IMR-90 (cell line): ENCODE data around the gene CR1L. TPM values are rescaled to one million over a fixed set of nuclear protein-coding genes. Genes with fewer than 3 reads are reported as not detected.

ENCODE experiments used
- ATAC-seq: fragments of 200-7000 bp; cut with Tn5 transposase; 2 replicates; pipeline ENCODE4 v1.9.1; 2020; ENCODE audit warnings: low read depth, mild to moderate bottlenecking, moderate library complexity
- BruUV-seq: library from RNA; stranded (reverse); fragments of 400-500 nt; replicated peaks from 2 replicates; lab custom pipeline; 2021; lab: Mats Ljungman, UMichigan
- CTCF ChIA-PET: fragments of 300-600 bp; formaldehyde crosslinking; extraction: SDS; loops from one replicate; lab custom pipeline; 2021; ENCODE audit warnings: antibody characterized with exemption; lab: Yijun Ruan, JAX
- POLR2A ChIA-PET: fragments of 300-600 bp; sonication (Branson Sonifier 250); formaldehyde crosslinking; loops from one replicate; lab custom pipeline; 2022; ENCODE audit warnings: antibody characterized with exemption; ENCODE audit not compliant: unreplicated experiment; lab: Charles Lee
- DNase-seq: peaks from one replicate; pipeline ENCODE4 v3.0.0; 2013
- H2AFZ ChIP-seq: replicated peaks from 2 replicates; pipeline ENCODE3; 2013; ENCODE audit warnings: low read length, mild to moderate bottlenecking; ENCODE audit not compliant: poor library complexity
- H2AK5ac ChIP-seq: 2 replicates; pipeline ENCODE4 v1.6.1; 2013; ENCODE audit warnings: low read depth, low read length, inconsistent platforms
- H2AK9ac ChIP-seq: replicated peaks from 2 replicates; pipeline ENCODE3; 2013; ENCODE audit warnings: mild to moderate bottlenecking, low read depth, low read length, moderate library complexity; ENCODE audit not compliant: poor library complexity
- H2BK120ac ChIP-seq: 2 replicates; pipeline ENCODE4 v1.6.1; 2013; ENCODE audit warnings: low read depth, low read length, inconsistent platforms
- H2BK15ac ChIP-seq: 3 replicates; pipeline ENCODE4 v1.6.1; 2013; ENCODE audit warnings: low read depth, low read length, inconsistent platforms
- H2BK20ac ChIP-seq: 2 replicates; pipeline ENCODE4 v1.6.1; 2013; ENCODE audit warnings: low read depth, mild to moderate bottlenecking, inconsistent platforms, low read length, moderate library complexity
- H2BK5ac ChIP-seq: 2 replicates; pipeline ENCODE4 v1.6.1; 2013; ENCODE audit warnings: mild to moderate bottlenecking, low read depth, low read length, inconsistent platforms; ENCODE audit not compliant: poor library complexity, severe bottlenecking
- H3K14ac ChIP-seq: replicated peaks from 2 replicates; pipeline ENCODE4 v1.6.1; 2013; ENCODE audit warnings: low read depth, low read length, inconsistent platforms
- H3K18ac ChIP-seq: 2 replicates; pipeline ENCODE4 v1.6.1; 2013; ENCODE audit warnings: low read depth, low read length, control low read depth
- H3K23ac ChIP-seq: 2 replicates; pipeline ENCODE4 v1.6.1; 2013; ENCODE audit warnings: low read depth, low read length, inconsistent platforms
- H3K27ac ChIP-seq: 2 replicates; pipeline ENCODE4 v1.5.1; 2013; ENCODE audit warnings: mild to moderate bottlenecking, control low read depth, low read length; ENCODE audit not compliant: insufficient read depth
- H3K27me3 ChIP-seq: 2 replicates; pipeline ENCODE4 v1.6.1; 2013; ENCODE audit warnings: low read length; ENCODE audit not compliant: control insufficient read depth, insufficient read depth
- H3K36me3 ChIP-seq: 2 replicates; pipeline ENCODE4 v1.6.1; 2013; ENCODE audit warnings: low read length, mixed read lengths; ENCODE audit not compliant: control insufficient read depth, insufficient read depth
- H3K4ac ChIP-seq: 2 replicates; pipeline ENCODE4 v1.6.1; 2013; ENCODE audit warnings: low read depth, low read length, inconsistent platforms
- H3K4me1 ChIP-seq: 2 replicates; pipeline ENCODE4 v1.6.1; 2013; ENCODE audit warnings: low read length, mixed read lengths; ENCODE audit not compliant: control insufficient read depth, insufficient read depth
- H3K4me2 ChIP-seq: 2 replicates; pipeline ENCODE4 v1.6.1; 2013; ENCODE audit warnings: low read depth, mild to moderate bottlenecking, control low read depth, low read length, moderate library complexity
- H3K4me3 ChIP-seq: 2 replicates; pipeline ENCODE4 v1.5.1; 2013; ENCODE audit warnings: low read depth, mild to moderate bottlenecking, control low read depth, low read length, moderate library complexity; ENCODE audit not compliant: insufficient read depth
- H3K56ac ChIP-seq: 2 replicates; pipeline ENCODE4 v1.6.1; 2013; ENCODE audit warnings: low read length, inconsistent platforms; ENCODE audit not compliant: insufficient read depth; ENCODE audit errors: extremely low read depth
- H3K79me1 ChIP-seq, 2 experiments: 2 replicates each; pipeline ENCODE4 v1.6.1; 2013; ENCODE audit warnings: low read length in 2 of 2, inconsistent platforms in 1 of 2, low read depth in 1 of 2
- H3K9ac ChIP-seq: 2 replicates; pipeline ENCODE4 v1.6.1; 2013; ENCODE audit warnings: low read depth, low read length, control low read depth
- H3K9me1 ChIP-seq: 2 replicates; pipeline ENCODE4 v1.6.1; 2013; ENCODE audit warnings: low read length, inconsistent platforms; ENCODE audit not compliant: insufficient read depth
- H3K9me3 ChIP-seq: 2 replicates; pipeline ENCODE4 v1.6.1; 2013; ENCODE audit warnings: low read length; ENCODE audit not compliant: control insufficient read depth, insufficient read depth
- H4K20me1 ChIP-seq: 2 replicates; pipeline ENCODE4 v1.6.1; 2013; ENCODE audit warnings: low read length, inconsistent platforms; ENCODE audit not compliant: insufficient read depth
- H4K5ac ChIP-seq: 2 replicates; pipeline ENCODE4 v1.6.1; 2013; ENCODE audit warnings: mild to moderate bottlenecking, low read depth, low read length, control low read depth
- H4K8ac ChIP-seq, 2 experiments: 2 replicates each; pipeline ENCODE4 v1.6.1; 2013; ENCODE audit warnings: low read depth in 2 of 2, low read length in 2 of 2, control low read depth in 1 of 2, inconsistent platforms in 1 of 2
- H4K91ac ChIP-seq: 2 replicates; pipeline ENCODE4 v1.6.1; 2013; ENCODE audit warnings: low read depth, low read length, inconsistent platforms; ENCODE audit not compliant: insufficient read depth
- BHLHE40 ChIP-seq: fragments of 150-350 bp; IDR thresholded peaks from 2 replicates; pipeline ENCODE4 v1.6.1; 2016; ENCODE audit warnings: mild to moderate bottlenecking, low read depth, low read length
- CEBPB ChIP-seq: IDR thresholded peaks from 2 replicates; pipeline ENCODE4 v1.6.1; 2012; ENCODE audit warnings: low read depth, low read length, improper control_type of control experiment
- MXI1 ChIP-seq: IDR thresholded peaks from 2 replicates; pipeline ENCODE4 v1.6.1; 2012; ENCODE audit warnings: low read depth, mild to moderate bottlenecking, low read length, moderate library complexity, borderline replicate concordance
- RAD21 ChIP-seq: IDR thresholded peaks from 2 replicates; pipeline ENCODE4 v1.6.1; 2012; ENCODE audit warnings: low read length, improper control_type of control experiment
- RFX5 ChIP-seq: IDR thresholded peaks from 2 replicates; pipeline ENCODE4 v1.8.0; 2012; ENCODE audit warnings: low read depth, mild to moderate bottlenecking, low read length, moderate library complexity
- SMC3 ChIP-seq: fragments of 150-350 bp; IDR thresholded peaks from 2 replicates; pipeline ENCODE4 v1.6.1; 2016; ENCODE audit warnings: low read depth, mild to moderate bottlenecking, antibody characterized with exemption, low read length, moderate library complexity
- WGBS, 2 experiments: methylation state at CpG; one replicate each; pipeline versions ENCODE4 v1.1.5 to v1.1.7; 2013; ENCODE audit warnings: missing lambda C conversion rate in 2 of 2; ENCODE audit not compliant: insufficient read length in 1 of 2; ENCODE audit errors: extremely low coverage in 2 of 2; 5-methylcytosine and 5-hydroxymethylcytosine counted together
- dilution Hi-C: fragments of 300-500 bp; cut with HindIII; formaldehyde crosslinking; loops from one replicate; pipeline ENCODE4 v1.14.3; 2018; ENCODE audit warnings: low sequenced_read_pairs; ENCODE audit not compliant: unreplicated experiment
- in situ Hi-C: fragments of 300-500 bp; cut with MboI; formaldehyde crosslinking; loops from 3 replicates; pipeline ENCODE4 v1.14.3; 2019; ENCODE audit warnings: low sequenced_read_pairs, inconsistent platforms, mixed read lengths
- intact Hi-C: fragments of 100-400 bp; cut with micrococcal nuclease; formaldehyde crosslinking; loops from 2 replicates; pipeline ENCODE4 v1.10.0; 2022
- polyA plus RNA-seq, 3 experiments: library from polyadenylated mRNA; depleted of rRNA; stranded (reverse); fragments of >200 nt; gene quantifications; 2 replicates each; pipeline ENCODE4 v1.2.3, GENCODE V29; 2012; ENCODE audit warnings: low replicate concordance in 1 of 3
- total RNA-seq: library from RNA; depleted of rRNA; stranded (reverse); fragments of >200 nt; gene quantifications from 2 replicates; pipeline ENCODE4 v1.2.3, GENCODE V29; 2012
- TF ChIP-seq, protein P1 (sequence below): fragments of 150-350 bp; IDR thresholded peaks from 2 replicates; pipeline ENCODE4 v1.6.1; 2017; ENCODE audit warnings: mild to moderate bottlenecking, antibody characterized with exemption, low read length, low read depth

CR1L gene
- total and polyA plus RNA-seq, 2 of the 4 experiments (the other 2 are of a cell fraction), result not detected

GRCh38 chr1:207763972-207764371 is 119.0 kb downstream of the CR1L start:
- Histone ChIP-seq H3K9me3 (no peaks in the 10 kb centered on the region), H3K14ac (no peak overlapping the region), H3K36me3 (peaks cover 25% of the 10 kb centered on the region), H3K9ac (no peak overlapping the region), H2BK5ac (no peak overlapping the region), H3K27ac (no peak overlapping the region), H4K8ac (no peak overlapping the region), H3K56ac (no peak overlapping the region), H3K4me1 (no peaks in the 10 kb centered on the region), H2AK5ac (no peak overlapping the region), H3K23ac (no peak overlapping the region), H2AK9ac (no peak overlapping the region), H2BK120ac (no peak overlapping the region), H2BK20ac (no peak overlapping the region), H2AFZ (no peak overlapping the region), H3K4me3 (no peak overlapping the region), H4K5ac (no peak overlapping the region), H3K4ac (no peak overlapping the region), H3K27me3 (no peaks in the 10 kb centered on the region), H3K79me1 (peaks cover 0 to 3% of the 10 kb centered on the region in 2 experiments; a peak in 2 of 4 replicates), H2BK15ac (no peak overlapping the region), H3K9me1 (no peaks in the 10 kb centered on the region; the same call in 1 of the 2 replicates), H4K91ac (no peak overlapping the region), H4K20me1 (no peaks in the 10 kb centered on the region), H3K4me2 (no peak overlapping the region), H3K18ac (no peak overlapping the region)
- DNase-seq, result no peak
- in situ Hi-C loops, result no loop called here
- POLR2A ChIA-PET, result no interaction called here
- dilution Hi-C loops, result no loop called here
- 91% methylated on average over 6 of the region's 9 CpGs; no CpG with 5 or more reads in 1 of the 2 experiments for WGBS, 2 experiments
- no peak for ATAC-seq
- no TSS peak for BruUV-seq
- TF ChIP-seq BHLHE40 (no peak), SMC3 (no peak), RAD21 (no peak), CEBPB (no peak), RFX5 (no peak), MXI1 (no peak)
- TF ChIP-seq, protein P1, sequence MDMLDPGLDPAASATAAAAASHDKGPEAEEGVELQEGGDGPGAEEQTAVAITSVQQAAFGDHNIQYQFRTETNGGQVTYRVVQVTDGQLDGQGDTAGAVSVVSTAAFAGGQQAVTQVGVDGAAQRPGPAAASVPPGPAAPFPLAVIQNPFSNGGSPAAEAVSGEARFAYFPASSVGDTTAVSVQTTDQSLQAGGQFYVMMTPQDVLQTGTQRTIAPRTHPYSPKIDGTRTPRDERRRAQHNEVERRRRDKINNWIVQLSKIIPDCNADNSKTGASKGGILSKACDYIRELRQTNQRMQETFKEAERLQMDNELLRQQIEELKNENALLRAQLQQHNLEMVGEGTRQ, result no peak
- CTCF ChIA-PET, result no interaction called here
- intact Hi-C loops, result no loop called here
